OCI-LY1 (cell line): ENCODE results near the gene USP24.
A peak's percentile ranks its signal among the peaks of the same experiment; 100 is the strongest.

ENCODE experiments used
- H2AFZ ChIP-seq: fragments of 200-600 bp; sonication (generic), shearing (Covaris generic); 2 replicates; pipeline ENCODE4 v1.6.0; 2014; ENCODE audit warnings: antibody characterized with exemption, mild to moderate bottlenecking, low read length
- H3F3A ChIP-seq: fragments of 200-600 bp; sonication (generic), shearing (Covaris generic); 2 replicates; pipeline ENCODE4 v1.6.0; 2014; ENCODE audit warnings: mild to moderate bottlenecking, antibody characterized with exemption, low read length, moderate library complexity; ENCODE audit not compliant: insufficient read depth
- H3K27ac ChIP-seq: fragments of 200-600 bp; sonication (generic); 2 replicates; pipeline ENCODE4 v1.5.1; 2014; ENCODE audit warnings: low read length, mixed run types, mild to moderate bottlenecking, low read depth; ENCODE audit not compliant: poor library complexity, severe bottlenecking
- H3K27me3 ChIP-seq: fragments of 200-600 bp; sonication (generic); 2 replicates; pipeline ENCODE4 v1.6.0; 2014; ENCODE audit warnings: antibody characterized with exemption, mild to moderate bottlenecking, low read length, moderate library complexity; ENCODE audit not compliant: insufficient read depth
- H3K36me3 ChIP-seq: fragments of 200-600 bp; sonication (generic); 2 replicates; pipeline ENCODE4 v1.6.1; 2014; ENCODE audit warnings: mild to moderate bottlenecking, antibody characterized with exemption, low read length, moderate library complexity, mixed read lengths; ENCODE audit not compliant: insufficient read depth
- H3K4me1 ChIP-seq: fragments of 200-600 bp; sonication (generic); 2 replicates; pipeline ENCODE4 v1.5.1; 2014; ENCODE audit warnings: mild to moderate bottlenecking, low read length, moderate library complexity; ENCODE audit not compliant: insufficient read depth, severe bottlenecking
- H3K4me2 ChIP-seq: fragments of 200-600 bp; sonication (generic), shearing (Covaris generic); 2 replicates; pipeline ENCODE4 v1.6.1; 2014; ENCODE audit warnings: low read length
- H3K4me3 ChIP-seq: fragments of 200-600 bp; sonication (generic); 2 replicates; pipeline ENCODE4 v1.5.1; 2014; ENCODE audit warnings: low read length, low read depth, mild to moderate bottlenecking, mixed read lengths; ENCODE audit not compliant: poor library complexity, severe bottlenecking
- H3K79me2 ChIP-seq: fragments of 200-600 bp; shearing (Covaris generic); 2 replicates; pipeline ENCODE4 v1.6.1; 2016; ENCODE audit warnings: mixed run types, low read length, mixed read lengths; ENCODE audit not compliant: insufficient read depth
- H3K9ac ChIP-seq: fragments of 200-600 bp; sonication (generic), shearing (Covaris generic); 2 replicates; pipeline ENCODE4 v1.6.1; 2014; ENCODE audit warnings: mild to moderate bottlenecking, low read length, mixed read lengths
- H3K9me2 ChIP-seq: fragments of 200-600 bp; sonication (generic), shearing (Covaris generic); 2 replicates; pipeline ENCODE4 v1.6.1; 2014; ENCODE audit warnings: low read depth, mild to moderate bottlenecking, low read length, mixed read lengths
- H3K9me3 ChIP-seq: fragments of 200-600 bp; shearing (Covaris generic); 2 replicates; pipeline ENCODE4 v1.6.1; 2014; ENCODE audit warnings: low read length, mixed read lengths
- H4K20me1 ChIP-seq: fragments of 200-600 bp; sonication (generic), shearing (Covaris generic); 2 replicates; pipeline ENCODE4 v1.6.0; 2016; ENCODE audit warnings: mild to moderate bottlenecking, low read length; ENCODE audit not compliant: insufficient read depth
- EZH2 ChIP-seq: fragments of 200-600 bp; sonication (generic), shearing (Covaris generic); IDR thresholded peaks from 2 replicates; pipeline ENCODE4 v1.8.0; 2017; ENCODE audit warnings: borderline replicate concordance, mixed run types, mild to moderate bottlenecking, antibody characterized with exemption, low read length, moderate library complexity, mixed read lengths
- TF ChIP-seq, protein P1 (sequence below): fragments of 200-600 bp; sonication (generic), shearing (Covaris generic); IDR thresholded peaks from 2 replicates; pipeline ENCODE4 v1.5.1; 2017; ENCODE audit warnings: mild to moderate bottlenecking, antibody characterized with exemption, low read length, moderate library complexity, mixed read lengths

Gene USP24

GRCh38 chr1:55141295-55141893 is 73.8 kb downstream of the USP24 start:
- Histone ChIP-seq H4K20me1 (no peaks in the 10 kb centered on the region), H3K4me1 (no peaks in the 10 kb centered on the region), H2AFZ (no peak overlapping the region), H3K9me3 (no peaks in the 10 kb centered on the region), H3K4me2 (no peak overlapping the region), H3F3A (no peaks in the 10 kb centered on the region), H3K27me3 (no peaks in the 10 kb centered on the region), H3K9ac (no peak overlapping the region), H3K27ac (no peak overlapping the region), H3K9me2 (no peaks in the 10 kb centered on the region), H3K79me2 (no peaks in the 10 kb centered on the region), H3K4me3 (no peak overlapping the region), H3K36me3 (peaks cover 79% of the 10 kb centered on the region)
- no peak for TF ChIP-seq EZH2
- TF ChIP-seq, protein P1, sequence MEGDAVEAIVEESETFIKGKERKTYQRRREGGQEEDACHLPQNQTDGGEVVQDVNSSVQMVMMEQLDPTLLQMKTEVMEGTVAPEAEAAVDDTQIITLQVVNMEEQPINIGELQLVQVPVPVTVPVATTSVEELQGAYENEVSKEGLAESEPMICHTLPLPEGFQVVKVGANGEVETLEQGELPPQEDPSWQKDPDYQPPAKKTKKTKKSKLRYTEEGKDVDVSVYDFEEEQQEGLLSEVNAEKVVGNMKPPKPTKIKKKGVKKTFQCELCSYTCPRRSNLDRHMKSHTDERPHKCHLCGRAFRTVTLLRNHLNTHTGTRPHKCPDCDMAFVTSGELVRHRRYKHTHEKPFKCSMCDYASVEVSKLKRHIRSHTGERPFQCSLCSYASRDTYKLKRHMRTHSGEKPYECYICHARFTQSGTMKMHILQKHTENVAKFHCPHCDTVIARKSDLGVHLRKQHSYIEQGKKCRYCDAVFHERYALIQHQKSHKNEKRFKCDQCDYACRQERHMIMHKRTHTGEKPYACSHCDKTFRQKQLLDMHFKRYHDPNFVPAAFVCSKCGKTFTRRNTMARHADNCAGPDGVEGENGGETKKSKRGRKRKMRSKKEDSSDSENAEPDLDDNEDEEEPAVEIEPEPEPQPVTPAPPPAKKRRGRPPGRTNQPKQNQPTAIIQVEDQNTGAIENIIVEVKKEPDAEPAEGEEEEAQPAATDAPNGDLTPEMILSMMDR: no peak

DNA sequence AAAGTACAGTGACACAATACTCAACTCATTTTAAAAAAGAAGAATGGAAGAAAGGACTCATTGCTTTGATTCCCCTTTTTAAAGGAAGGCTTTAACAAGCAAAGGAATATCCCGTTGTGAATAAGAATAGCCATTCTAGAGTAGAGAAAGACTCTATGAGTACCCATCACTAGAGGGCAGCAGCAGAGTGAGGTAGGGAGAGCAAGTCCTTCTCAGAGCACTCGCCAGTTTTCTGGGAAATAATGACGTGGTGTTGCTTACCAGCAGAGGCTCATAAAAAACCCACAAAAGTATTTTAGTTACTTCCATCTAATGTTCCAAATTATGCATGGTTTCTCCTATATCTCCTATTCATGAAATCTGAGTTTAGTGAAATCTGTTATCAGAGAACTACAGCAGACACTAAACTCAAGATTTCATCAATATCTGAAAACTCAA is 74.6 kb downstream of the USP24 start:
- TF ChIP-seq, protein P1: peak; percentile 84
- no peak for TF ChIP-seq EZH2
- Histone ChIP-seq H2AFZ (no peak overlapping the region), H3K4me2 (no peak overlapping the region), H3K4me1 (no peaks in the 10 kb centered on the region), H3F3A (no peaks in the 10 kb centered on the region), H3K79me2 (no peaks in the 10 kb centered on the region), H4K20me1 (no peaks in the 10 kb centered on the region), H3K9me3 (no peaks in the 10 kb centered on the region), H3K36me3 (peaks cover 79% of the 10 kb centered on the region), H3K4me3 (no peak overlapping the region), H3K9ac (no peak overlapping the region), H3K27me3 (no peaks in the 10 kb centered on the region), H3K27ac (no peak overlapping the region), H3K9me2 (no peaks in the 10 kb centered on the region)

GRCh38 chr1:55140137-55140536 is 75.0 kb downstream of the USP24 start:
- no peak overlapping the region for H3K9ac ChIP-seq

More at GRCh38 chr1:55140137-55140536, 75.0 kb downstream of the USP24 start:
- H3F3A ChIP-seq: no peaks in the 10 kb centered on the region
- H3K9me3 ChIP-seq: no peaks in the 10 kb centered on the region
- no peaks in the 10 kb centered on the region for H3K79me2 ChIP-seq
- H3K4me3 ChIP-seq: no peak overlapping the region
- no peak overlapping the region for H3K4me2 ChIP-seq
- no peak for TF ChIP-seq EZH2
- TF ChIP-seq, protein P1: no peak
- no peak overlapping the region for H3K27ac ChIP-seq
- no peak overlapping the region for H2AFZ ChIP-seq
- H4K20me1 ChIP-seq: no peaks in the 10 kb centered on the region
- H3K27me3 ChIP-seq: no peaks in the 10 kb centered on the region
- H3K9me2 ChIP-seq: no peaks in the 10 kb centered on the region
- no peaks in the 10 kb centered on the region for H3K4me1 ChIP-seq
- H3K36me3 ChIP-seq: peaks cover 79% of the 10 kb centered on the region
